Measurements from ENCODE around the gene TBC1D5. TPM values are rescaled to one million over a fixed set of nuclear protein-coding genes. Genes with fewer than 3 reads are reported as not detected.

Gene TBC1D5
- polyA plus RNA-seq, 1 experiment = 44.6 TPM

DNA sequence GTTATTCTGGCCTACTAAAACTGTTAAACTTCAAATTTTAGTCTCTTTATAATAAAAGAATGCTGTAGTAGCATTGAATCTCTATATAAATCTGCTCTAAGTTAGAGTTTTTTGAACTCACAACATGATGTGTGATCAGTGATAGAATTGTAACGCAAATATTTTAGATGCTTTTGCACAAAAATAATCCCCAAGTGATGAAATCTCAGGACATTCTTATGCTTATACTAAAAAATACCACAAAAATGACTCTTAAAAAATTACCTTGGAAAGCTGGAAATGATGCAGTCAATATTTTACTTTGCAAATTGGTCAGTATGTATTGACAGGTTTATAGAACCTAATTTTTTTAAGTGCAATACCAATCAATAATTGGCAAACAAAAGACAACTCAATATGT is 375.3 kb downstream of the TBC1D5 start:
- Histone ChIP-seq H3K27ac (ENCODE audit: low read depth, low read length) (no peak overlapping the region), H3K9me3 (ENCODE audit: control insufficient read depth, insufficient read depth, low read length) (no peaks in the 10 kb centered on the region), H3K27me3 (ENCODE audit: control insufficient read depth, insufficient read depth, low read length) (no peaks in the 10 kb centered on the region), H3K4me3 (ENCODE audit: low read depth, low read length) (no peak overlapping the region)
- ChIA-PET POLR2A (no interaction called here), CTCF (interaction anchor here (1.3 to 1.8 kb wide), 2 partner anchors 46 to 474 kb away, joined by 3 to 8 read pairs; no protein-coding TSS in a partner anchor)
- no peak for DNase-seq (ENCODE audit: low read depth, low spot score)
- TF ChIP-seq, protein P1, sequence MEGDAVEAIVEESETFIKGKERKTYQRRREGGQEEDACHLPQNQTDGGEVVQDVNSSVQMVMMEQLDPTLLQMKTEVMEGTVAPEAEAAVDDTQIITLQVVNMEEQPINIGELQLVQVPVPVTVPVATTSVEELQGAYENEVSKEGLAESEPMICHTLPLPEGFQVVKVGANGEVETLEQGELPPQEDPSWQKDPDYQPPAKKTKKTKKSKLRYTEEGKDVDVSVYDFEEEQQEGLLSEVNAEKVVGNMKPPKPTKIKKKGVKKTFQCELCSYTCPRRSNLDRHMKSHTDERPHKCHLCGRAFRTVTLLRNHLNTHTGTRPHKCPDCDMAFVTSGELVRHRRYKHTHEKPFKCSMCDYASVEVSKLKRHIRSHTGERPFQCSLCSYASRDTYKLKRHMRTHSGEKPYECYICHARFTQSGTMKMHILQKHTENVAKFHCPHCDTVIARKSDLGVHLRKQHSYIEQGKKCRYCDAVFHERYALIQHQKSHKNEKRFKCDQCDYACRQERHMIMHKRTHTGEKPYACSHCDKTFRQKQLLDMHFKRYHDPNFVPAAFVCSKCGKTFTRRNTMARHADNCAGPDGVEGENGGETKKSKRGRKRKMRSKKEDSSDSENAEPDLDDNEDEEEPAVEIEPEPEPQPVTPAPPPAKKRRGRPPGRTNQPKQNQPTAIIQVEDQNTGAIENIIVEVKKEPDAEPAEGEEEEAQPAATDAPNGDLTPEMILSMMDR (IDR thresholded peaks at IDR 0.05; ENCODE audit: low read depth, low read length) = no peak

DNA sequence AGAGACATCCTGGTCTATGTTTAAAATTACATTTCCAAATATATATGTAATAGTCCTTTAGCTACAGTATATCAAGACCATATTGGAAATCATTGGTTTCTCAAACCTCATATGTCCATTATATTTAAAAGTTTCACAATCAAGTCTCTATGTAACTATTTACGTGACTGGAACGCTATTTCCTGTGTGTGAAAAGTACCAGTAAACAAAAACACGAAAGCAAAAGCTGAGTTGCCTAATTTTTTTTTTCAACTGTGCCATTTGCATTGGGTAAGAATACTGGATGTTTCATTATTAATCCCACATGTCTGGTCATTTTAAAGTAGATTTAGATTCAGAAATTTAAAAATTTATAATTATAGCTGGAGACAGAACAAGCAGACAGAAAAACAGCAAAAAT is 381.4 kb downstream of the TBC1D5 start:
- no peaks in the 10 kb centered on the region for H3K9me3 ChIP-seq (ENCODE audit: control insufficient read depth, insufficient read depth, low read length)
- H3K4me3 ChIP-seq (ENCODE audit: low read depth, low read length) = no peak overlapping the region
- TF ChIP-seq, protein P1 (IDR thresholded peaks at IDR 0.05; ENCODE audit: low read depth, low read length) = no peak
- H3K27ac ChIP-seq (ENCODE audit: low read depth, low read length) = no peak overlapping the region
- POLR2A ChIA-PET = no interaction called here
- no peaks in the 10 kb centered on the region for H3K27me3 ChIP-seq (ENCODE audit: control insufficient read depth, insufficient read depth, low read length)
- CTCF ChIA-PET = no interaction called here
- DNase-seq (ENCODE audit: low read depth, low spot score) = no peak

DNA sequence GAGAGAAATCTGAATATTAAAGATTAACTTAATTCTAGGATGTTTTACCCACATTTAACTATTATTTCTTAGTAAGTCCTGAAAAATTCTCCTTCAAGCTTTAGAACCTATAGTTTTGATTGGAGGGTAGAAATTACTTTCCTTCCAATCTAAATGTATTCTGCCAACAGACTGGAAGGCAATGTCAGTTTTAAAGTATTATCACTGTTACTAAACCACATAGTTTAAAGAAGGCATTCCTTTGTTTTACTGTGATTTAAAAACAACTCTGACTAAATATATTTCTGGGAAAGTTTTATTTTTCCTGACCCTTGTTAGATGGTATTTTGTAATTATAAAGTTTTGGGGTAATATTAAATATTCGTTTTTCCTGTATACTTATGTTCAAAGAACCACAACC is 382.5 kb downstream of the TBC1D5 start:
- TF ChIP-seq, protein P1 (IDR thresholded peaks at IDR 0.05; ENCODE audit: low read depth, low read length) = no peak
- DNase-seq (ENCODE audit: low read depth, low spot score) = no peak
- H3K9me3 ChIP-seq (ENCODE audit: control insufficient read depth, insufficient read depth, low read length) = no peaks in the 10 kb centered on the region
- CTCF ChIA-PET = interaction anchor here (1.2 kb wide), 1 partner anchor 53 kb away, joined by 3 read pairs; no protein-coding TSS in a partner anchor
- POLR2A ChIA-PET = no interaction called here
- no peaks in the 10 kb centered on the region for H3K27me3 ChIP-seq (ENCODE audit: control insufficient read depth, insufficient read depth, low read length)
- no peak overlapping the region for H3K4me3 ChIP-seq (ENCODE audit: low read depth, low read length)
- H3K27ac ChIP-seq (ENCODE audit: low read depth, low read length) = no peak overlapping the region

DNA sequence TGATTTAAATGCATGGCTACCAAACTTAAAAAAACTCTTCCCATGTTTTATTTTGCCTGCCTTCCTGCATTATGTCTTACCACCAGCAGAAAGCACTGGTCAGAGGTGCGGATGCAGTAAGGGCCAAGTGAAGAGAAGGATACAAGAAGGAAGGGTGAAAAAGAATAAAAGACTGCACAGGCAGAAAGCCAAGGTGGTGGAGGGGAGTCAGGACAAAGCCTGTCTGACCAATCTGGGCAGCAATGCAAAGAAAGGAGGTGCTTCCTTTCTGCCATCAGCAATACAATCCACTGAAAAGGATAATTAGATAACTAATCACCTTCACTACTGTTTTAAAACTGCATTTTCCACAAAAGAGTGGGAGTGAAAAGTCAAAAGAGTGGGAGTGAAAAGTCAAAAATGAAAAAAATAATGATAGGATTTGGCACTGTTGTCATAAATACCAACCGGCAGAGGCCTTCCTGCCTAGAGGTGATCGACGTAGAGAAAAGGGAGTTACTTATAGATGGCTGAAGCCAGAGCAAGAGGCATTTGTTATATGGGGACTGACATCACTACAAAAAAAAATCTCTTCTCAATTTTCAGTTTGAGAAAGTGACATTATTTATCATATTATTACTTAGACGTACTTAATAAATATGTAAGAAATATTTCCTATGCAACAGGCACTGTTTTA is 385.3 kb downstream of the TBC1D5 start:
- no peak for DNase-seq (ENCODE audit: low read depth, low spot score)
- POLR2A ChIA-PET = no interaction called here
- TF ChIP-seq, protein P1 (IDR thresholded peaks at IDR 0.05; ENCODE audit: low read depth, low read length) = no peak
- Histone ChIP-seq H3K27ac (ENCODE audit: low read depth, low read length) (no peak overlapping the region), H3K9me3 (ENCODE audit: control insufficient read depth, insufficient read depth, low read length) (no peaks in the 10 kb centered on the region), H3K27me3 (ENCODE audit: control insufficient read depth, insufficient read depth, low read length) (no peaks in the 10 kb centered on the region), H3K4me3 (ENCODE audit: low read depth, low read length) (no peak overlapping the region)
- CTCF ChIA-PET = no interaction called here

DNA sequence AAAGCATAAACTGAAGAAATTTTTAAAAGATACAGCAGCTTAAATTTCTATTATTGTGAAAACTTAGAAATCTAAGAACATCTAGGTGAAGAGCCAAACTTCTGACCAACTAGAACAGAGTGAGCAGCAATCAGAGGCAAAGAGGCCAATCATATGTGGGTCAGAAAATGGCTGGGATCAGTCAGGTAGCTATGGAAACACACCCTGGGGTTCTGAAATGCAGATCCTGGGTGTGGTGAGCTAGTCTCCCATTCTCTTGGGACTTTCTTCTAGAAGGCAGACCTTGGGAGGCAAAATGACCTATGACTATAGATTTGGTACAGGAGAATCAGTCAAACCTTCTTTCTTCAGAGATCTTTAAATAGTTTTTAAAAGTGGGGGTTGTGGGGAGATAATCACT is 385.8 kb downstream of the TBC1D5 start:
- ChIA-PET POLR2A (interaction anchor here (0.7 kb wide), 1 partner anchor 484 kb away, joined by 3 read pairs; no protein-coding TSS in a partner anchor), CTCF (interaction anchor here (1.4 kb wide), 1 partner anchor 484 kb away, joined by 3 read pairs; no protein-coding TSS in a partner anchor)
- H3K9me3 ChIP-seq (ENCODE audit: control insufficient read depth, insufficient read depth, low read length) = no peaks in the 10 kb centered on the region
- H3K27me3 ChIP-seq (ENCODE audit: control insufficient read depth, insufficient read depth, low read length) = no peaks in the 10 kb centered on the region
- TF ChIP-seq, protein P1 (IDR thresholded peaks at IDR 0.05; ENCODE audit: low read depth, low read length) = no peak
- H3K4me3 ChIP-seq (ENCODE audit: low read depth, low read length) = no peak overlapping the region
- H3K27ac ChIP-seq (ENCODE audit: low read depth, low read length) = no peak overlapping the region
- DNase-seq (ENCODE audit: low read depth, low spot score) = no peak

All from AG04450 (cell line).